ENCODE data around the gene NF1. TPM values are rescaled to one million over a fixed set of nuclear protein-coding genes. Genes with fewer than 3 reads are reported as not detected.

NF1 gene
- total RNA-seq, 1 experiment from 2014 or later, result 60.2 TPM

GRCh38 chr17:31412511-31412910 lies 317.7 kb downstream of the NF1 start:
- ChIA-PET CTCF (interaction anchor here (0.8 to 1.4 kb wide), 2 partner anchors 24 to 430 kb away, joined by 3 to 6 read pairs; no protein-coding TSS in a partner anchor), POLR2A (interaction anchor here (0.6 kb wide), 1 partner anchor 483 kb away, joined by 3 read pairs; no protein-coding TSS in a partner anchor)
- TF ChIP-seq, protein P1, sequence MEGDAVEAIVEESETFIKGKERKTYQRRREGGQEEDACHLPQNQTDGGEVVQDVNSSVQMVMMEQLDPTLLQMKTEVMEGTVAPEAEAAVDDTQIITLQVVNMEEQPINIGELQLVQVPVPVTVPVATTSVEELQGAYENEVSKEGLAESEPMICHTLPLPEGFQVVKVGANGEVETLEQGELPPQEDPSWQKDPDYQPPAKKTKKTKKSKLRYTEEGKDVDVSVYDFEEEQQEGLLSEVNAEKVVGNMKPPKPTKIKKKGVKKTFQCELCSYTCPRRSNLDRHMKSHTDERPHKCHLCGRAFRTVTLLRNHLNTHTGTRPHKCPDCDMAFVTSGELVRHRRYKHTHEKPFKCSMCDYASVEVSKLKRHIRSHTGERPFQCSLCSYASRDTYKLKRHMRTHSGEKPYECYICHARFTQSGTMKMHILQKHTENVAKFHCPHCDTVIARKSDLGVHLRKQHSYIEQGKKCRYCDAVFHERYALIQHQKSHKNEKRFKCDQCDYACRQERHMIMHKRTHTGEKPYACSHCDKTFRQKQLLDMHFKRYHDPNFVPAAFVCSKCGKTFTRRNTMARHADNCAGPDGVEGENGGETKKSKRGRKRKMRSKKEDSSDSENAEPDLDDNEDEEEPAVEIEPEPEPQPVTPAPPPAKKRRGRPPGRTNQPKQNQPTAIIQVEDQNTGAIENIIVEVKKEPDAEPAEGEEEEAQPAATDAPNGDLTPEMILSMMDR (IDR thresholded peaks at IDR 0.05; ENCODE audit: unreplicated experiment), result no peak
- Mint-ChIP-seq H3K27me3 (ENCODE audit: insufficient read depth, unreplicated experiment) (no peaks in the 10 kb centered on the region), H3K4me1 (ENCODE audit: insufficient read depth, unreplicated experiment) (peaks cover 11% of the 10 kb centered on the region), H3K4me3 (ENCODE audit: unreplicated experiment) (no peak overlapping the region), H3K36me3 (ENCODE audit: insufficient read depth, unreplicated experiment) (no peaks in the 10 kb centered on the region), H3K27ac (ENCODE audit: low read depth, unreplicated experiment) (no peak overlapping the region), H3K9me3 (ENCODE audit: unreplicated experiment) (no peaks in the 10 kb centered on the region)
- no TSS peak for BruUV-seq (replicated peaks)
- intact Hi-C loops (cut with micrococcal nuclease), result no loop called here
- DNase-seq (ENCODE audit: unreplicated experiment), result no peak

GRCh38 chr17:31413081-31413799 lies 318.5 kb downstream of the NF1 start:
- H3K4me3 Mint-ChIP-seq (ENCODE audit: unreplicated experiment), result no peak overlapping the region
- no peak overlapping the region for H3K27ac Mint-ChIP-seq (ENCODE audit: low read depth, unreplicated experiment)
- H3K36me3 Mint-ChIP-seq (ENCODE audit: insufficient read depth, unreplicated experiment), result no peaks in the 10 kb centered on the region
- peaks cover 11% of the 10 kb centered on the region for H3K4me1 Mint-ChIP-seq (ENCODE audit: insufficient read depth, unreplicated experiment)
- POLR2A ChIA-PET, result interaction anchor here (0.5 to 0.6 kb wide), 2 partner anchors 400 to 483 kb away, joined by 3 read pairs; no protein-coding TSS in a partner anchor
- H3K27me3 Mint-ChIP-seq (ENCODE audit: insufficient read depth, unreplicated experiment), result no peaks in the 10 kb centered on the region
- CTCF ChIA-PET, result interaction anchor here (0.6 to 1.4 kb wide), 3 partner anchors 24 to 430 kb away, joined by 3 to 6 read pairs (median 4); no protein-coding TSS in a partner anchor
- intact Hi-C loops (cut with micrococcal nuclease), result no loop called here
- H3K9me3 Mint-ChIP-seq (ENCODE audit: unreplicated experiment), result no peaks in the 10 kb centered on the region
- DNase-seq (ENCODE audit: unreplicated experiment), result no peak
- TF ChIP-seq, protein P1 (IDR thresholded peaks at IDR 0.05; ENCODE audit: unreplicated experiment), result no peak
- no TSS peak for BruUV-seq (replicated peaks)

DNA sequence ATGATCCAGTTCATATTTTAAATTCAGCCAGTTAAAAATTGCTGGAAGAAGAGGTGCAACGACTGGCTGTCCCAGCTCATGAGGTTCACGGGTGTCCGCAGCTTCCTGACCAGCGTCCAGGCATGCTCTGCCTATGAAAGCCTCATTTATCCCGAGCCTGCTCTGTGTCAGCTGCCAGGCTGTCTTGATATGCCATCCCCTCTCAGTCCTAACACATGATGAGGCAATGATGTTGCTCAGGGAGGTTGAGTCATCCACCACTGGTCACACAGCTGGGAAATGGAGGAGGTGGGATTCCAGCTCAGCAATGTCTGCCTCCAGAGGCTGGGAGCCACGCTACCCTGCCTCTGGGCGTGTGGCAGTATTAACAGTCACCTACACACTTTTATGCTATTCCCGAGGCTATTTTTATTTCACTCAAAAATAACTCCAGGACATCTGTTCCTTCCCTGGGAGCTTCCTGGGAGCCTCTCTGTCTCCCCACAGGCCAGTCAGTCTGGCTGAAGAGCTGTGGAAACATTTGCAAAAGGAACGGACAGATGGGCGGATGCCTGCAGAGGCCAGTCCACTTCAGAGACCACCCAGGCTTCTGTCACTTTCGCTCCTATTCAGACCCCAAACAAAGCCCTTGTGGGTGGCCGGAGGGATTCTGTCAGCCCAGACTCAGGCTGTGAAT lies 319.2 kb downstream of the NF1 start:
- DNase-seq (ENCODE audit: unreplicated experiment), result peak; percentile 61
- Mint-ChIP-seq H3K27ac (ENCODE audit: low read depth, unreplicated experiment) (no peak overlapping the region), H3K4me1 (ENCODE audit: insufficient read depth, unreplicated experiment) (peaks cover 11% of the 10 kb centered on the region), H3K4me3 (ENCODE audit: unreplicated experiment) (no peak overlapping the region), H3K27me3 (ENCODE audit: insufficient read depth, unreplicated experiment) (peaks cover 6% of the 10 kb centered on the region), H3K36me3 (ENCODE audit: insufficient read depth, unreplicated experiment) (no peaks in the 10 kb centered on the region), H3K9me3 (ENCODE audit: unreplicated experiment) (no peaks in the 10 kb centered on the region)
- ChIA-PET POLR2A (interaction anchor here (0.5 kb wide), 1 partner anchor 401 kb away, joined by 3 read pairs; no protein-coding TSS in a partner anchor), CTCF (interaction anchor here (0.6 to 1.0 kb wide), 3 partner anchors 23 to 115 kb away, joined by 3 to 4 read pairs (median 4); no protein-coding TSS in a partner anchor)
- BruUV-seq (replicated peaks), result no TSS peak
- TF ChIP-seq, protein P1 (IDR thresholded peaks at IDR 0.05; ENCODE audit: unreplicated experiment), result no peak
- intact Hi-C loops (cut with micrococcal nuclease), result no loop called here

DNA sequence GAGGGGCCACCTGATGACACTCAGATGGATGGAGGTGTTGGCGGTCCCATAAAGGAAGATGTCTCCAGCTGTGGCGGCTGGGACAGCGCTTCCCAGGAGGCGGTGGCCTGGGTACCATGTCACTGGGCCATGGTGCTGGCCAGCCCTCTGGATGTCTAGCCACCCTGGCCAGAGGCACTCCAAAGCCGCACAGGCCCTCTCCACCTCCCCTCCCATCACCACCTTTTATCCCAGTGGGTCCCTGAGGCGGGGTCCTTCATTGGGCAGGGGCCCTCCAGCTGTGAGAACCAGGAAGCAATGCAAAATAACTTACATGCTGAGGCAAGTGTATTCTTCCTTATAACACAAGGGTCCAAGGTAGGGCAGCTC lies 319.8 kb downstream of the NF1 start:
- no peak overlapping the region for H3K4me3 Mint-ChIP-seq (ENCODE audit: unreplicated experiment)
- no peaks in the 10 kb centered on the region for H3K36me3 Mint-ChIP-seq (ENCODE audit: insufficient read depth, unreplicated experiment)
- ChIA-PET POLR2A (no interaction called here), CTCF (interaction anchor here (0.6 to 1.0 kb wide), 2 partner anchors 22 to 60 kb away, joined by 3 to 4 read pairs; no protein-coding TSS in a partner anchor)
- no peaks in the 10 kb centered on the region for H3K9me3 Mint-ChIP-seq (ENCODE audit: unreplicated experiment)
- H3K27me3 Mint-ChIP-seq (ENCODE audit: insufficient read depth, unreplicated experiment), result peaks cover 11% of the 10 kb centered on the region
- no peak overlapping the region for H3K27ac Mint-ChIP-seq (ENCODE audit: low read depth, unreplicated experiment)
- no peak for DNase-seq (ENCODE audit: unreplicated experiment)
- TF ChIP-seq, protein P1 (IDR thresholded peaks at IDR 0.05; ENCODE audit: unreplicated experiment), result no peak
- peaks cover 11% of the 10 kb centered on the region for H3K4me1 Mint-ChIP-seq (ENCODE audit: insufficient read depth, unreplicated experiment)
- intact Hi-C loops (cut with micrococcal nuclease), result no loop called here
- no TSS peak for BruUV-seq (replicated peaks)

All from MCF 10A (cell line).